Non-pigmented ciliary epithelial cell (primary cell): ENCODE measurements around the gene DPY19L3.
"Not testable (repeated sequence)": the region's sequence is repeated elsewhere in the genome, so short reads cannot be mapped to it uniquely, and the experiment has no call there.

ENCODE experiments used
- DNase-seq: peaks from one replicate; pipeline ENCODE4 v3.0.0-alpha.2; 2010; ENCODE audit warnings: low read depth

The DPY19L3 gene, protein sequence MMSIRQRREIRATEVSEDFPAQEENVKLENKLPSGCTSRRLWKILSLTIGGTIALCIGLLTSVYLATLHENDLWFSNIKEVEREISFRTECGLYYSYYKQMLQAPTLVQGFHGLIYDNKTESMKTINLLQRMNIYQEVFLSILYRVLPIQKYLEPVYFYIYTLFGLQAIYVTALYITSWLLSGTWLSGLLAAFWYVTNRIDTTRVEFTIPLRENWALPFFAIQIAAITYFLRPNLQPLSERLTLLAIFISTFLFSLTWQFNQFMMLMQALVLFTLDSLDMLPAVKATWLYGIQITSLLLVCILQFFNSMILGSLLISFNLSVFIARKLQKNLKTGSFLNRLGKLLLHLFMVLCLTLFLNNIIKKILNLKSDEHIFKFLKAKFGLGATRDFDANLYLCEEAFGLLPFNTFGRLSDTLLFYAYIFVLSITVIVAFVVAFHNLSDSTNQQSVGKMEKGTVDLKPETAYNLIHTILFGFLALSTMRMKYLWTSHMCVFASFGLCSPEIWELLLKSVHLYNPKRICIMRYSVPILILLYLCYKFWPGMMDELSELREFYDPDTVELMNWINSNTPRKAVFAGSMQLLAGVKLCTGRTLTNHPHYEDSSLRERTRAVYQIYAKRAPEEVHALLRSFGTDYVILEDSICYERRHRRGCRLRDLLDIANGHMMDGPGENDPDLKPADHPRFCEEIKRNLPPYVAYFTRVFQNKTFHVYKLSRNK

DNA sequence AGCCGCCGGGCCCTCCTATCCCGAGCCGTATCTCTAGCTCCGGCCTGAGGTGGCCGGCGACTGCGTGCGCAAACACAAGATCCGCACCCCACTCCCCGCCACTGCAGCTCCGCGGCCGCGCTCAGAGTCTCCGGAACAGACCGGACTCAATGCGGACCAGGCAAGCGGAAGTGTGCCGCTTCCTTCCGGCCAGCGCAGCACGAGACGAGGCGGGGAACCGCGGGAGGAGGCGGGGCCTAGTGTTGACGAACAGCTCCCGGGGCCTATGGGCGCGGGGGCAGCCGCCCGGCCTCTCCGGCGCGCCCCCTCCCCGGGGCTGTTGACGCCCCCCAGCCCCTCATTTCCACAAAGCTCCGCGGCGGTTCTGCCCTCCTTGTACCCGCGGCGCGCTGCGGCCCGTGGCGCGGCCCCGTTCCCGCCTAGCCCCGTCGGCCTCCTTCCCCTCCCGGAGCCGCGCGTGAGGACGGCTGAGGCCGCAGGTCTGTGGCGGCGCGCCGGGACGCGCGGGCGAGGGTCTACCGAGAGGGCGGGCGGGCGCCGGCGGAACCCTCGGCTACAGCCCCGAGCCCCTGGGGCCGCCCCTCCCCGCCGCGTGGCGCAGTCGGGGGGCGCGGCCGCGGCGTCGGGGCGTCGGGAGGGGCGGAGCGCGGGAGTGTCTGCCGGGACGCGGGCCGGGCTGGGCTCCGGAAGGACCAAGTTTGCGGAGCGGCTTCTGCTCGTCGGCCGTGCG is at the start of gene DPY19L3:
Gene DPY19L3, plus strand, starts transcription at position 340 of the 730 bp plus-strand sequence. CDS start 2,484 bp downstream, outside the sequence.
- DNase-seq = peak; percentile 55

DNA sequence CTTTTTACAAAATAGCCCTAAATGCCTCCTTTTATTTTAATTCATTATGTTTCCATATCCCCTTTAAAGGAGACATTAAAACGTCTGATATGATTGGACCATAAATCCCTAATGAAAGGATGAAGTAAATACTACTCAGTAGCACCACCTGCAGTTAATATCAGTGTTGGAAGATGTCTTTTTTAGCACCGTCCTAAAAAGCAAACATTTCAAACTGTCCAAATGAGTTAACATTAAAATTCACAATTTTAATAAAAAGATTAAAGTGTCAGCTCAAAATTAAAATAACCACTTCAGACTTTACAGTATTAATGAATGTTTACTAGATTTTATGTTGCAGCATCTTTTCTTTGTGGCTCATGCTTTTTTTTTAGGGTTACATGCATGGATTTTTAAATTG is 47.9 kb upstream of the DPY19L3 start:
- DNase-seq = no peak

DNA sequence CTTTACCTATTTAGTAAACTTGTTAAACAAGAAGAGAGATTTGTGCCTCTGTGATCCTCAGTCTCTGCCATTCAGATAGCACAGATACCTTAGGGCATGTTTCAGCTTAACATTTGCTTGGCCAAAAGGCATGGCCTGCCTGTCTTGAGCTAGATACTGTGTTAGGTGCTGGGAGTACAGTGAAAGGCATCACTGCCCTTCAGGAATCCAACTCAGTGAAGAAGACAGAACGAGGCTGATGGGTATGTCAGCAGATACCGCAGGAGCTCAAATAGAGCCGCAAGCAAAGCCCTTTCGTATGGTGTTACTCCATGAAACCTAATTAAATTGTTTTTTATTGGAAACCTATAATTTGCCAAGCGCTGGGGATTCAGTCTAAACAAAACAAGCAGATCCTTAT is 47.2 kb upstream of the DPY19L3 start:
- no peak for DNase-seq

DNA sequence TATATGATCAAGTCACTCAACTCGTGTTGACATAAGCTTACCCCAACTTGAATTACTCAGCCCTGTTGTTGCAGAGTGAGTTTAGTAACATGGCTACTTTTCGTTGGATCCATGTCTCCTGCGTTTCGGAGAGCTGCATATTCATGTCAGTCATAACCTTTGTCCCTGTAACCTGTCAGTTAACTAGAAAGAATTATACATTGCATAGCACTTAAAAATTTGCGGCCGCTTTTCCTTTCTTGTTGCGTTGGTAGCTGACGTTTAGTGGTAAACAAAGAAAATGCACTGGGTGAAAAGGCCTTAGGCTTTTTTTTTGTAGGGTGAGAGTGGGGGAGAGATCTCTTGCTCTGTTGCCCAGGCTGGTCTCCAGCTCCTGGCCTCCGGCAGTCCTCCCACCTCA is 46.0 kb upstream of the DPY19L3 start:
- no peak for DNase-seq

DNA sequence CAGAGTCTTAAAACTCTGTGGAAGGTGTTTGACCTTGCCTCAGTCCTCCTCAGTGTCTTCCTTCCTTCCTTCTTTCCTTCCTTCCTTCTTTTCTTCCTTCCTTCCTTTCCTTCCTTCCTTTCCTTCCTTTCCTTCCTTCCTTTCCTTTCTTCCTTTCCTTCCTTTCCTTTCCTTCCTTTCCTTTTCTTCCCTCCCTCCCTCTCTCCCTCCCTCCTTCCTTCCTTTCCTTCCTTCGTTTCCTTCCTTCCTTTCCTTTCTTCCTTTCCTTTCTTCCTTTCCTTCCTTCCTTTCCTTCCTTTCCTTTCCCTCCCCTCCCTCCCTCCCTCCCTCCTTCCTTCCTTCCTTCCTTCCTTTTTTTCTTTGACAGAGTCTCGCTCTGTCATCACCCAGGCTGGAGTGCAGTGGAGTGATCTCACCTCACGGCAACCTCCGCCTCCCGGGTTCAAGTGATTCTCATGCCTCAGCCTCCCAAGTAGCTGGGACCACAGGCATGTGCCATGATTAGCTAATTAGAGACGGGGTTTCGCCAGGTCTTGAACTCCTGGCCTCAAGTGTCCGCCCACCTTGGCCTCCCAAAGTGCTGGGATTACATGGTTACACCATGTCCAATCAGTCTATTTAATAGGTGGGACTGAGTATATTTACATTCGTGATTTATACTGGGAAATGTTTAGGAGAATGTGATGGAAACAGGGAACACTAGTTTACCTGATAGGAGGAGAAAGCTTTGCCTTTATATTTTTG is 43.8 kb upstream of the DPY19L3 start:
- no peak for DNase-seq

DNA sequence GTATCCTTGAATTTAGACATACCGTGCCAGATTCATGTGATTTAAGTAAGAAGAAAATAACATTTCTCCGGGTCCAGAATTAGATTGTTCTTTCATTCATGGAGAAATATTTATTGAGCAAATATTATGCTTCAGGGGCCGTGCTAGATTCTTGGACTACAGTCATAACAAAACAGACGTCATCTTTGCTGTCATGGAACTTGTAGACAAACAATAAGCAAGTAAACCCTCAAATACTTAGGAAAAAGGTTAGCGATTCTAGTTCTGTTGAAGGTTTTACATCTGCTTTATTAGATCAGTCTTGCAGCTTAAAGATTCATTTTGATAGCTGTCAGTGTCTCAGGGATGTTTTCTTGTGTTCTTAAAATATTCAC is 43.3 kb upstream of the DPY19L3 start:
- DNase-seq = no peak

DNA sequence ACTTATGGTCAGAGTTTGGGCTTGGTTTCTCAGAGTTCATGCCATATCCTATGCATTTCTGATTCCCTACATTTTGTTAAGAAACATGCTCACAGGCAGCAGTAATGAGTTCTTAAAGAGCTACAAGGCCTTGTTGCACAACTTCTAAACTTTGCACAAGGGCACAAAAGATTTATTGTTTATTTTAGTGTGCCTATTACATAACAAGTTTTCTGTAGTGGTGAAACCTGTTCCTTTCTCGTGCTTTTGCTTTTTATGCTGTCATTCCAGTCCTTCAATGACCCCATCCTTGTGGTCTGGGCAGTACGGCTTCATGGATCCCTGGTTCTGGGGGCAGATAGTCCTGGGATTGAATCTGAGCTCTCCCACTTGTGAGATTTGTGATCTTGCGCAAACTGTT is 42.4 kb upstream of the DPY19L3 start:
- DNase-seq = no peak

DNA sequence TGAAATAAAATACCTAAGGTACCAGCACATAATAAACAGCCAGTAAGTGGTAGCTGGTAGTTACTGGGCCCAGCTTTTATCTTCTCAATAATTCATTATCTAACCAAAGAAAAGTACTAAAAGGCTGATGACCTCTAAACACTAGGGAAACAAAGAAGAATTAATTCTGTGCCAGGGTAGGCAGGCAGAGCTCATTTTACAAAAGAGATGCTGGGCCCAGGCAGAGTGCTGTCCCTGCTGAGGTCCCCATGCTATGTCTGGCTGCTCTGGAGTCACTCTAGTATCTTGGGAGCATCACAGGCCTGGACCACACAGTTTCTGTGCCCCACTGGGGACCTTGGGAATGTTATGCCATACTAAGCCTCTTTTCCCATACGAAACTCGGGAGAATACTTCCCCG is 41.9 kb upstream of the DPY19L3 start:
- no peak for DNase-seq

DNA sequence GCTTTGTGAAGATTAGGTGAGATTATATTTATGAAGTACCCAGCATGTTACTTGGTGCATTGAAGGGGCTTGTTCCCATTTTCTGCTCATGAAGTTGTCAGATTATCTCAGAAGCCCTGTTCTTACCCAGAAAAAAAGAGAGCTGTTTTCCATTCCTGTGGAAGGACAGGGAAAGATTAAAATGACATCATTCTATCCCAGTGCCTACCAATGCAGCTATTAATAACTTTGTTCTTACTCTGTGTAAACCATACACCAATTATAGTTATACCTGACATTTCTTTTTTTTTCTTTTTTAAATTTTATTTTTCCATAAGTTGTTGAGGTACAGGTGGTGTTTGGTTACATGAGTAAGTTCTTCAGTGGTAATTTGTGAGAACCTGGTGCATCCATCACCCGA is 41.5 kb upstream of the DPY19L3 start:
- no peak for DNase-seq

DNA sequence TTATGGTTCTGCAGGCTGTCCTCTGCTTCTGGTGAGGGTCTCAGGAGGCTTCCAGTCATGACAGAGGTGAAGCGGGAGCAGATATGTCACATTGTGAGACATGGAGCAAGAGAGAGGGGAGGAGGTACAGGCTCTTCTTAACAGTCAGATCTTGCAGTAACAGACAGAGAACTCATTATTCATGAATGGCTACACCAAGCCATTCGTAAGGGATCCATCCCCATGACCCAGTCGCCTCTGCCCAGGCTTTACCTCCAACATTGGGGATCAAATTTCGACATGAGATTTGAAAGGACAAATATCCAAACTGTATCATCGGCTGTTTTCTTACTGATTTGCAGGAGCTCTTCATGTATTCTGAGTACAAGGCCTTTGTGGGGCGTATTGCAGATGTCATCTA is 38.5 kb upstream of the DPY19L3 start:
- no peak for DNase-seq

DNA sequence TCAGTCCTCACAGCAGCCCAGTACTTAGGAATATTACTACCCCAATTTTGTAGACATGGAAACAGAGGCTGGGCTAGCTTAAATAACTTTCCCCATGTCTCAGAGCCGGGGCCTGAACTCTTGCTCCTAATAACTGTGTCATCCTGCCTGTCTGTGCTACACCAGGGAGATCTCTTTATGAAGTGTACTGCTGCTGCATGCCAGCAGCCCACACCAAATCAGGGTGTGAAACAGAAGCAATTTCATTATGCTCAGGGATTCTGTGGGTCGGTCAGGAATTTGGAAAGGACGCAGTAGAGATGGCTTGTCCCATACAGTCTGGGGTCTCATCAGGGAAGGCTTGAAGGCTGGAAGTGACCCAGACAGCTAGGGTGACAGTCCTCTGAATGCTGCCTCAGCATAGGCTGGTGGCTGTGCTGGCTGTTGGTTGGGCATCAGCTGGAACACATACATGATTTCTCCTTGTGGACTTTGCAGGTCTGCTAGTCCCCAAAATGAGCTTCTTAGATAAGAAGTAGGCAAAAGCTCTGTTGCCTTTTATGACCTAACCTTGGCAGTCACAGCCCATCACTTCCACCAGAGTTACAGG is 37.5 kb upstream of the DPY19L3 start:
- DNase-seq = no peak

DNA sequence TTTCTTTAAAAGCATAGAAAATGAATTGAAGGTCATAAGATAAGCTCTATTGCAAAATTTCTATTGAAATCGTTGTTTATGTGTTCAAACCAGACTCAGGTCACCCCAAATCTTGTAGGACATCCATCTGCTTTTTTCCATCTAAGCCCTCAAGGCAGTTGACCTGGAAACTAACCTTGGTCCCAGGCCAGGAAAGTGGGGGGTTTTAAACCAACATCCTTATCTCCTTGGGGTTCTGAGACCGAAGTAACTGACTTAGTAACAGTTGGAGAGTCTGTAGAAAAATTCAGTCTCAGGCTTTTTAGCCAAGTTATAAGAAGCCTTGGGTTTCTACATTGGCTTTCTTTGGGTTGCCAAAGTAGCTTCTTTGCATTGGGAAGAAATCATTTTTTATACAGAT is 36.8 kb upstream of the DPY19L3 start:
- DNase-seq = no peak

DNA sequence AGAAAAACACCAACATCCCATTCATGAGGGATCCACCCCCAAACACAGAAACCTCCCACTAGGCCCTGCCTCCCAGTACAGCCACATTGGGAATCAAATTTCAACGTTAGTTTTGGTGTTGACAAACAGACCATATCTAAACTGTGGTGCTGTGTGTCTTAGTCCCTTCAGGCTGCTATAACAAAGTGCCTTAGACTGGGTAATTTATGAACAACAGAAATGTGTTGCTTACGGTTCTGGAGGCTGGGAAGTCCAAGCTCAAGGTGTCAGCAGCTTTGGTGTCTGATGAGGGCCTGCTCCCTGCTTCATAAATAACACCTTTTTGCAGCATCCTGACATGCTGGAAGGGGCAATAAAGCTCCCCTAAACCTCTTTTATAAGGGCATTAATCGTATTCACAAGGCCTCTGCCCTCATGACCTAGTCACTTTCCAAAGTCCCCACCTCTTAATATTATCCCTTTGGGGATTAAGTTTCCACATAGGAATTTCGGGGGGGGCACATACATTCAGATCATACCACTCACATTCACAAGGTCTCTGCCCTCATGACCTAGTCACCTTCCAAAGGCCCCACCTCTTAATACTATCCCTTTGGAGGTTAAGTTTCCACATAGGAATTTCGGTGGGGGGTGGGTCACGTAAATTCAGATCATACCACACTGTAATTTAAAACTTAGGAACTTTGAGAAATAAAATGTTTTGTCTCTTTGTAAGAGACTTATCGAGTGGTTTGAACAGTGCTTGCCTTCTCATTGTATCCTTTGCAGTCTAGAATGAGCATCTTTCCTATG is 32.6 kb upstream of the DPY19L3 start:
- no peak for DNase-seq

DNA sequence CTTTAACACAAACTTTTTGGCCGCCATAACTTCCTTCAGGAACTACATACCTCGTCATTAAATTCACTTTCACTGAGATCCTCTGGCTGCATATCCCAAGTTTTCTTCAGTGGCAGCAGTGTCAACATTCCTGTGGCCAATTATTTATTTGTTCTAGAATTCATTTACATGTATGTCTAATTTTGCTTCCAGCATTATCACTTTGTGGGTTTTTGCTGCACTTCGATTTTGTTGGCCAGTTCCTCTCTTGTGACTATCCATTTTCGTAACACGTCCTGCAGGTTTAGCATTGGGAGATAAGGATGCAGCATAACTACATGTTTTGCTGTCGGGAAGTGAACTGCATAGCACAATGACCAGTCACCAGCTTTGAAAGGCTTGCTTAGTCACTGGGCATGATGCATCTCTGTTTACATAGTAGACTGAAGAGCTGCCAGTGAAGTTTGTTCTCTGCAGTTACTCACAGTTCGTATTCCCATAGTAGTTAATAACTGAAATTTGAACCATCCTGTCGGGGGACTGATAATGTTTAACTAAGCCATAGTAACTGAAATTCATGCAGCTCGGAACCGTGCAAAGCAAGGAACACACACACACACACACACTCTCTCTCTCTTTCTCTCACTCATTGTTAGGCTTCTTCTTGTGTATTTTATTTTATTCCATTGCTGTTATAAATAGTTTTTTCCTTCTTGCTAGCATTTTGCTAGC is 31.8 kb upstream of the DPY19L3 start:
- peak; percentile 99 for DNase-seq

DNA sequence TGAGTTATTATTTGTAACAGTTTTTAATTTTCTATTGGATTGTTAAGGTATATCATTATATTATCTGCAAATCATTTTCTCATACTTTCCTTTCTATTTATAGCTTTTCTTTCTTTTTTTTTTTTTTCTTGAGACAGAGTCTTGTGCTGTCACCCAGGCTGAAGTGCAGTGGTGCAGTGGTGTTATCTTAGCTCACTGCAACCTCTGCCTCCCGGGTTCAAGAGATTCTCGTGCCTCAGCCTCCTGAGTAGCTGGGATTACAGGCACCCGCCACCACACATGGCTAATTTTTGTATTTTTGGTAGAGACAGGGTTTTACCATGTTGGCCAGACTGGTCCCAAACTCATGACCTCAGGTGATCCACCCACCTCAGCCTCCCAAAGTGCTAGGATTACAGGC is 31.2 kb upstream of the DPY19L3 start:
- not testable (repeated sequence) for DNase-seq

DNA sequence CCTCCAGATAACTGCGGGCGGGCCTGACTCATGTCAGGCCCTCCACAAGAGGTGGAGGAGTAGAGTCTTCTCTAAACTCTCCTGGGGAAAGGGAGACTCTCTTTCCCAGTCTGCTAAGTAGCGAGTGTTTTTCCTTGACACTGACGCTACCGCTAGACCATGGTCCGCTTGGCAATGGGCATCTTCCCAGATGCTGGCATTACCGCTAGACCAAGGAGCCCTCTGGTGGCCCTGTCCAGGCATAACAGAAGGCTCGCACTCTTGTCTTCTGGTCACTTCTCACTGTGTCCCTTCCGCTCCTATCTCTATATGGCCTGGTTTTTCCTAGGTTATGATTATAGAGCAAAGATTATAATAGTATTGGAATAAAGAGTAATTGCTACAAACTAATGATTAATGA is 28.5 kb upstream of the DPY19L3 start:
- not testable (repeated sequence) for DNase-seq

DNA sequence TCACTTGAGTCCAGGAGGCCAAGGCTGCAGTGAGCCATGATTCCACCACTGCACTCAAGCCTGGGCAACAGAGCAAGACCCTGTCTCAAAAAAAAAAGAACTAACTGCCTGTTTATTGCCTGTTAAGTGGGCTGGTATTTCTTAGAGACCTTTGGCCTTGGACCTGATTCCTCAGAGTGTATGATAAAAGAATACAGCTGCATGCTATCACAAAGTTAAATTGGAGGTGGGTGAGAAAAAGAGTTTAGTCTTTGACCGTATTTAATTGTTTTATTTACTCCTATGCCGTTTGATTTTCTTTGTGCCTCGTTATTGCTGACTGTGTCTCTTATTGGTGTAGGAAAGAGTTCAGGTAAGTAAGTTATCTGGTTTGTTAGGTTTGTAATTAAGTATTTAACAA is 25.3 kb upstream of the DPY19L3 start:
- no peak for DNase-seq

DNA sequence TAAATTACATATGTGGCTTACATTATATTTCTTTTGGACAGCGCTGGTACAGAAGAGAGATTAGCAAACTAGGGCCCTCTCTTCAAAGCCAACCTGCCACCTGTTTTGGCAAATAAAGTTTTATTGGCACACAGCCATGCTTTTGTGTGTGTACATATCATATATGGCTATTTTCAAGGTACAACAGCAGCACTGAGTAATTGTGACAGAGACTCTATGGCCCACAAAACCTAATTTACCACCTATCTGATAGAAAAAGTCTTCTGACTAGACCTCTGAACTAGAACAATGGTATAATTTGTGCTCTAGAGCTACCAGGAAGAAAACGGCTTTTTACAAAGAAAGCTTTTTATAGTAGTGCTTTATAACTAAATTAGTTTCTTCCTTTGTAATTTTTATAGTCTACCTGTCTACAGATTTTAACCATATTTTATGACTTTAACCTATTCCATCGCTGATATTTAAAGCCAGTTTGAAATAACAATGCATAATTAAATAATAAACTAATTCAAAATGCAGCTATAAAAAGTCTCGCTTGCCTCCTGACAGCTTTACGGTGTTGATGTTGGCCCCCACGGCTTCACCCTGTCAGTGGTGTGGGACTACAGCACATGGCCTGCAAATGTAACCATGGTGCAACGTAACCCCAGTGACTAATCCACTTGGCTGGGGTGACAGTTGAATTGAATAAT is 17.7 kb upstream of the DPY19L3 start:
- DNase-seq = no peak

DNA sequence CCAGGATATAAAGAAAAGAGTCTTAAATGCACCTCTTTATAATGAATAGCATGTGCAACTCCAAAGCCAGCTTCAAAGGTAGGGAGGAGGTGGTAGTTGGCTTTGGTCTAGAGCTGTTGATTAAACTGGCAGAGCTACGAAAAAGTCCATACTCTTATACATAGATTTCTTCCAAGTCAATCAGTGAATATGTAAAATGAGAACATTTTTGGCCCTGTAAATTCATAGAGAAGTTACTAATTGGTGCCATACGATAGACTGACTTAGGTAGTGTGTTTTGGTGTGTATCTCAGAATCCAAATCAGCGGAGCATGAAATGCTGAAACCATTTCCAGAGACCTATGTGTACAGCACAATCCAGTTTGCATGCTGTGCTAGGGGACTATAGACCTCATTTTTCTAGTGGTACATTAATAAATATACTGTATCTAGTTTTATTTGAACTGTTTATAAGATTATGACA is 17.1 kb upstream of the DPY19L3 start:
- DNase-seq = no peak

DNA sequence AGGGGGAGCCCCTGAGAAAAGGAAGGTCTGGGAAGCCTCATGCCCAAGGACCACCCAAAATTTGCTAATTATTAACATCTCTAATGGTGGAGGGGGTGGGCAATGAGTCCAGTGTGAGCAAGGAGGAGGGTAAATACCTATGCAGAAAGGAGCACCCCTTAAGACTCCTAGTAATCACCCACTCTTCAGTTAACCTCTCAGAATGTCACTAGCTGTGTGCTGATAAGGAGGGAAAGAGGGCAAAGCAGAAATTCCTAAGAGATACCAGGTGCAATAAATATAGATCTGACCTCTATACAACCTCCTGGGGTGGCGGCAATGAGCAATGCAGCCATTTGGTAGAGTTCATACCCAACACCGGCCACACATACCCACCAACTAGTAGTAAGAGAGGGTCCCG is 12.7 kb upstream of the DPY19L3 start:
- DNase-seq = no peak
